UCSD-AML1 (cell line): ENCODE results near the gene PRH2.

Source experiments
- DNase-seq: peaks from one replicate; lab custom pipeline; 2025; ENCODE audit not compliant: unreplicated experiment; lab: John Stamatoyannopoulos, UW

Gene PRH2

DNA sequence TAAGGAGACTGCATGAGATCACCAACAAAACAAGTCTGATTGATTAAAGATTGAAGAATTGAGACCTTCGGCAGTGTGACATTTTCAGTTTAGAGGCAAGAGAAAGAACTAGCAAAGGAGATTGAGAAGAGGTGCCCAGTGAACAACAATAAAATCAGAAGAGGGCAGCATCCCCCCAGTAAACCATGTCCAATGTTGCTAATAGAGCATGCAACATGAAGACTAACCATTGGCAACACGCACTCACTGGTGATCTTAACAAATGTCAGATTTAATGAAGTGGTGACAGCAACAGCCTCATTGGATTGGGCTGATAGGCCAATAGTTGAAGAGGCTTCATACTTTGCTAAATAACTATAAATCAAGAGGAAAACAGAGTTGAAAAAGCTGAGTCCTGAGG, 30.8 kb downstream of the PRH2 start:
- DNase-seq: no peak

DNA sequence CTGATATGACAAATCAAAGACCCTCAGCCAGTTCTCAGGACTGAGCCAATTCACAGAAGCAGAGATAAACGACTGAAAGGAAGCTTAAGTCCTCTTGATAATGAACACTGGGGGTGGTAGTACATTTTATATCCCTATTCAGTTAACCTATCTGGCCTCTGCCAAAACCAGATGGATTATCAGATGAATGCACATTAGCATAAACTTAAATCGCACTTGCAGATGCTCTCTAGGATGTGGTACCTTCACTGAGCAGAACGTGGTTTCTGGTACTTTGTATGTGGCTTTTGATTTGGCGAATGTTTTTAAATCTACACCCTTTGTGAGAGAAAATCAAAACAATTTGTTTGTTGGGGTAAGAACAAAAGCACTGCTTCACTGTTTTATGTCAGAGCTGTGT, 31.2 kb downstream of the PRH2 start:
- DNase-seq: no peak

DNA sequence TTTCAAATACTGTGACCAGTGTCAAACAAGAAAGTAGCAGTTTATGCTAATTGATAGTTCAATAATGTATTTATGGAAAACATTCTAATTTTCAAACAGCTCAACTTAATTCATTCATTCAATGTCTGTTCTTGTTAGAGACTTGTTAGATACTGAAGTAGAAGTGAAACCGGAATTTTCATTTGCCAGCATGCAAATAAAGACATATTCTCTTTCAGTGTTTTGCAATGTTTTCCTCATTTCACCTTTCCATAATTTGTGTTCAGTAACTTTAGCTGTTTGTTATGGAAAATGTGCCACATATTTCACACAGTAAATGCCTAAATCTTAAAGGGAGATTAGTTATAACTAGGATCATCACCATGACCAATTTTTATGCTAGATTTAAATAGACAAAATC, 36.4 kb downstream of the PRH2 start:
- no peak for DNase-seq

DNA sequence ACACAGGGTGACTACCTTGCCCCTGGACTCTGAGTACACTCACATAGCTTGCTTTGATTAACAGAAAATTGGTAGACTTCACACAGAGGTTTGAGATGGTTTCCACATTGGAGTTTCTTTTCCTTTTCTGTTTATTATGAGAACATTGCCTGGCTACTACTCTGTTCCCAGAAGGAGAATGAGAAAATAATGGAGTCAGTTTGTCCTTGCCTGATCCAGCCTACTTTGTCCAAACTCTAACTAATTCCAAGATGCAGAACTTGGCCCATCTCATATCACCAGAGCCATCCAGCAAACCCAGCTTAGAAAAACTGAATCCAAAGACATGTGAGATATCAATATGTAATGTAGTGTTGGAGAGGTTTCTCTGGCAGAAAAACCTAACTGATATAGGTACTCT, 37.3 kb downstream of the PRH2 start:
- no peak for DNase-seq

DNA sequence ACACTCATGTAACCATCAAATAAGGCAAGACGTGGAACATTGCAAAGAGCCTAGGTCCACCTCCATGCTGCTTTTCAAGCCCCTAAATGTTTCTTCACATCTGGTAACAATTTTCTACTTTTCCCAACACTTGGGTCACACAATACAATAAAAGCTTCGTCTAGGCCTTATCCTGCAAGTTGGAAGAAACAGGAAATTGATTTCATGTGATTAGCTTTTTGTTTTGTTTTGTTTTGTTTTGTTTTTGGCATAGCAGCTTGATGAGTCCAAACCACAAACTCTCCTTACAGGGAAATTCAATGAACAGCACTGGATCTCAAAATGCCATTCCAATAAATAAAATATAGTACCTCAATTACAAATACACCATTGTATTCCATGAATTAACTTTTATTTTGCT, 38.4 kb downstream of the PRH2 start:
- DNase-seq: no peak

DNA sequence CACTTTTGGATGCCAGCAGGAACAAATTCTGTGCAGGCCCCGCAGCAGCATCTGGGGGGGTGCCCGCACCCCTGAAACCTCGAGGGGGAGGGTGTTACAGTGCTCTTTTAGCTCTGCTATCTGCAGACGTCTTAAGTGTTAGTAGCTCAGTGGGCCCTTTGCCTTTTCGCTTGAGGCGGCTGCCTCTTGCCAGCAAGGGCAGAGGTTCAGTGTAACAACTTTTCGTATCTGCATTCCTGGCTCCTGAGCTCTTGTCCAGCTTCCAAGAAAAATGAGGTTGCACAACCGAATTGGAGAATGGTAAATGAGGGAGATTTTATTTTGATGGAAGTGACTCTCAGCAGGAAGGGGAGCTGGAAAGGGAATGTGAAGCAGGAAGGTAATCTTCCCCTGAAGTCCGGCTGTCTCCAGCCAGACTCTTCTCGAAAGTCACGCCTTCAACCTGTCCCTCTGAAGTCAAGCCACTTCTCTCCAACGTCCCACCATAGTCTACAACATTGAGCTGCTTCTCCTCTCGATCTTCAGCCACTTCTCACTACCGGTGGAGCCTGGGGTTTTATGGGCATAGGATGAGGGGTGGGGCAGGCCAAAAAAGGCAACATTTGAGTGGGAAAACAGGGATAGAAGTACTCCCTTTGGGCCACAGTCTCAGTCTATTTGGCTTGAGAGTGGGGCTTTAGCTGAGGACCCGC, 39.9 kb downstream of the PRH2 start:
- DNase-seq: no peak

DNA sequence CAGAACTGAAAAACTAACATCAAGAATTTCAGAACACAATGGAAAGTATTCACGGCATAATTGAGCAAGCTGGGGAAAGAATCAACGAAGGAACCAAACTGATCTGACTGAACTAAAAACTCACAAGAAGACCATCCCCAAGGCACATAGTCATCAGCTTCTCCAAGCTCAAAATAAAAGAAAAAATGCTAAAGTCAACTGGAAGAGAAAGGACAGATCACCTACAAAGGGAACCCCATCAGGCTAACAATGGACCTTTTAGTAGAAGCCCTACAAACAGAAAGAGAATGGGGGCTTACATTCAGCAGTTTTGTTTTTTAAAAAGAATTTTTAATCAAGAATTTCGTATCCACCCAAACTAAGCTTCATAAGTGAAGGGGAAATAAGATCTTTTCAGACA, 45.9 kb downstream of the PRH2 start:
- DNase-seq: no peak

DNA sequence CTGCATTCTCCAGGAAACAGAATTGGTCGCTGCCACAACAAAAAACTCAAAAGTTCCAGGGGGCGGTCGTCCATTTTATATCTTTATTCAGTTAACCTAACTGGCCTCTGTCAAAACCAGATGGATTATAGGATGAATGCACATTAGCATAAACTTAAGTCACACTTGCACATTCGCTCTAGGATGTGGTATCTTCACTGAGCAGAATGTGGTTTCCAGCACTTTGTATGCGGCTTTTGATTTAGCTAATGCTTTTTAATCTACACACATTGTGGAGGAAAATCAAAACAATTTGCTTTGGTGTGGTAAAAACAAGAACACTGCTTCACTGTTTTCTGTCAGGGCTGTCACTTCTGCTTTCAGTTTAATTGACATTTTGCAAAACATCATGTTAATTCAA, 53.2 kb downstream of the PRH2 start:
- no peak for DNase-seq
